ENCODE measurements around the gene RNF220. TPM values are rescaled to one million over a fixed set of nuclear protein-coding genes. Genes with fewer than 3 reads are reported as not detected.

The RNF220 gene
- 90.8 and 123 TPM in 2 replicates for total RNA-seq (2014; rRNA removed; shearing (Covaris generic))
- polyA plus RNA-seq (2016; fragmentation: Nextera tagmentation; extraction: Ambion mirVana), result 47.2 and 47.4 TPM in 2 replicates

GRCh38 chr1:44405031-44405797, at the start of gene RNF220:
Gene RNF220, plus strand, starts transcription at chr1:44405255.
- peak within 1 kb of the TSS; percentile 54 for H3K4me2 ChIP-seq (ENCODE audit: unreplicated experiment)
- H4K20me1 ChIP-seq (ENCODE audit: insufficient read depth), result no peaks in the 10 kb centered on the region
- no peaks in the 10 kb centered on the region for H3K79me2 ChIP-seq (ENCODE audit: insufficient read depth)
- in situ Hi-C loops (cut with MboI), result no loop called here
- peaks cover 98% of the 10 kb centered on the region for H3K27me3 ChIP-seq (replicated peaks; ENCODE audit: insufficient read depth)
- H3K9me2 ChIP-seq (ENCODE audit: insufficient read depth), result no peaks in the 10 kb centered on the region
- TF ChIP-seq EZH2phosphoT487 (IDR thresholded peaks at IDR 0.05; ENCODE audit: insufficient read depth, low read depth) (peak; percentile 43; the same call in 1 of the 2 replicates), EZH2 (IDR thresholded peaks at IDR 0.05; ENCODE audit: insufficient read depth, poor library complexity, severe bottlenecking) (no peak)
- H2AFZ ChIP-seq, result peak within 1 kb of the TSS; percentile 67
- peak; percentile 65 for DNase-seq
- H3K9me3 ChIP-seq (ENCODE audit: low read depth), result no peaks in the 10 kb centered on the region
- H3K4me3 ChIP-seq, result peak within 1 kb of the TSS; percentile 65
- H3K27ac ChIP-seq, result no peak within 1 kb of the TSS
- no peaks in the 10 kb centered on the region for H3K36me3 ChIP-seq (ENCODE audit: low read depth)
- no peaks in the 10 kb centered on the region for H3F3A ChIP-seq (ENCODE audit: insufficient read depth)
- no peak within 1 kb of the TSS for H3K9ac ChIP-seq
- H3K4me1 ChIP-seq (ENCODE audit: insufficient read depth), result 0 out of 2 replicates have a peak, but pooled peaks cover 10% of the 10 kb centered on the region
- WGBS, 2 experiments (ENCODE audit: low coverage in 1 of 2, low lambda C conversion rate in 2 of 2, missing lambda C conversion rate in 2 of 2), result 17 to 21% methylated on average over 39 to 55 of the region's 55 CpGs

DNA sequence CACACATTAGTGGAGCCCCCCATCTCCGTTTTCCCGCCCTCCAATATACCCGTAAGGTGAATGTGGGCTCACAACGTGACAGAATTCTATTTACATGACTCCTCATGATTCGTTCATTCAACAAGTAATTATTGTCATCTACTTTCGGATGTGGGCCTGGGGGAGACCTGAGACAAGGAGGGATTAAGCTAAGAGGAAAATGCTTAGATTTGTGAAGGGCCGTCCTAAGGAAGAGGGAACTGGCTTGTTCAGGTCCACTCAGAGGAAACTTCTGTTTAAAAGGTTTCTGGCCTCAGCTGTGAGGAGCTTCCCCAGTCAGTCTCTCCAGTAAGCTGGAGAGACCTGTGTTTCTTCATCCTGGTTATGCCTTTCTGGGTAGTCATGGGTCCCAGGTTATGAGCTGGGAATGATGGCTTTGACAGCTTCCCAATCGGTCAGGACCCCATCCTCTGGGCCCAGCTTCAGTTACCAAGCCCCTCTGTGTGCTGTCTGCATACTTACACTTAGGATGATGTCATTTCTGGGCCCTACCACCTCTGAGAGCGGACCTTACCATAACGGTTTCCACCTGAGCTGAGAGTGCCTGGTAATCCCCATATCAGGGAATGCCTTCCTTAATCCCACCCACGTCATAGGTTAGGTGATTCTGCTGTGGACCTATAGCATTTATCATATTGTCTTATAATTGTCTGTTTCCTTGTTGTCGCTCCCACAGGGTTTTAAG, 49.3 kb upstream of the RNF220 start:
- no peaks in the 10 kb centered on the region for H3K36me3 ChIP-seq (ENCODE audit: low read depth)
- H3K9ac ChIP-seq, result no peak overlapping the region
- peaks cover 42% of the 10 kb centered on the region for H3K79me2 ChIP-seq (ENCODE audit: insufficient read depth)
- peaks cover 12% of the 10 kb centered on the region; the same call in 1 of the 2 replicates for H3K4me1 ChIP-seq (ENCODE audit: insufficient read depth)
- H3K27me3 ChIP-seq (replicated peaks; ENCODE audit: insufficient read depth), result no peaks in the 10 kb centered on the region
- H3K9me2 ChIP-seq (ENCODE audit: insufficient read depth), result no peaks in the 10 kb centered on the region
- no peak overlapping the region for H3K27ac ChIP-seq
- H3F3A ChIP-seq (ENCODE audit: insufficient read depth), result no peaks in the 10 kb centered on the region
- H3K4me2 ChIP-seq (ENCODE audit: unreplicated experiment), result peak overlapping the region; percentile 33
- TF ChIP-seq EZH2phosphoT487 (IDR thresholded peaks at IDR 0.05; ENCODE audit: insufficient read depth, low read depth), result no peak
- no peak for TF ChIP-seq EZH2 (IDR thresholded peaks at IDR 0.05; ENCODE audit: insufficient read depth, poor library complexity, severe bottlenecking)
- no peaks in the 10 kb centered on the region for H4K20me1 ChIP-seq (ENCODE audit: insufficient read depth)
- WGBS, 2 experiments (ENCODE audit: low coverage in 1 of 2, low lambda C conversion rate in 2 of 2, missing lambda C conversion rate in 2 of 2), result 67 to 74% methylated on average over 12 of the region's 12 CpGs
- peak overlapping the region; percentile 87 for H3K4me3 ChIP-seq
- DNase-seq, result no peak
- in situ Hi-C loops (cut with MboI), result no loop called here
- no peaks in the 10 kb centered on the region for H3K9me3 ChIP-seq (ENCODE audit: low read depth)
- H2AFZ ChIP-seq, result peak overlapping the region; percentile 95

- Histone ChIP-seq H3K9me2 (ENCODE audit: insufficient read depth) (no peaks in the 10 kb centered on the region), H3K9ac (no peak overlapping the region), H3F3A (ENCODE audit: insufficient read depth) (no peaks in the 10 kb centered on the region), H3K9me3 (ENCODE audit: low read depth) (no peaks in the 10 kb centered on the region), H3K36me3 (ENCODE audit: low read depth) (no peaks in the 10 kb centered on the region), H4K20me1 (ENCODE audit: insufficient read depth) (no peaks in the 10 kb centered on the region), H2AFZ (no peak overlapping the region), H3K4me1 (ENCODE audit: insufficient read depth) (peaks cover 12% of the 10 kb centered on the region; the same call in 1 of the 2 replicates), H3K4me3 (no peak overlapping the region), H3K27me3 (replicated peaks; ENCODE audit: insufficient read depth) (no peaks in the 10 kb centered on the region), H3K4me2 (ENCODE audit: unreplicated experiment) (no peak overlapping the region), H3K27ac (no peak overlapping the region), H3K79me2 (ENCODE audit: insufficient read depth) (peaks cover 22% of the 10 kb centered on the region)
- TF ChIP-seq EZH2phosphoT487 (IDR thresholded peaks at IDR 0.05; ENCODE audit: insufficient read depth, low read depth) (no peak), EZH2 (IDR thresholded peaks at IDR 0.05; ENCODE audit: insufficient read depth, poor library complexity, severe bottlenecking) (no peak)
- whole genome bisulfite sequencing, 2 experiments (ENCODE audit: low coverage in 1 of 2, low lambda C conversion rate in 2 of 2, missing lambda C conversion rate in 2 of 2), result 22 to 31% methylated on average over 4 of the region's 4 CpGs
- DNase-seq, result no peak
- in situ Hi-C loops (cut with MboI), result no loop called here
These were observed 47.3 kb upstream of the RNF220 start for GRCh38 chr1:44357710-44358109.

GRCh38 chr1:44359234-44359935, 45.7 kb upstream of the RNF220 start:
- no peaks in the 10 kb centered on the region for H3K36me3 ChIP-seq (ENCODE audit: low read depth)
- no peak overlapping the region for H3K4me2 ChIP-seq (ENCODE audit: unreplicated experiment)
- no peaks in the 10 kb centered on the region for H3K9me3 ChIP-seq (ENCODE audit: low read depth)
- no peaks in the 10 kb centered on the region; the same call in 1 of the 2 replicates for H3K27me3 ChIP-seq (replicated peaks; ENCODE audit: insufficient read depth)
- H3K9me2 ChIP-seq (ENCODE audit: insufficient read depth), result no peaks in the 10 kb centered on the region
- H3K4me3 ChIP-seq, result no peak overlapping the region
- 0 out of 2 replicates have a peak, but pooled peaks cover under 1% of the 10 kb centered on the region for H3K4me1 ChIP-seq (ENCODE audit: insufficient read depth)
- TF ChIP-seq EZH2phosphoT487 (IDR thresholded peaks at IDR 0.05; ENCODE audit: insufficient read depth, low read depth) (no peak), EZH2 (IDR thresholded peaks at IDR 0.05; ENCODE audit: insufficient read depth, poor library complexity, severe bottlenecking) (no peak)
- 28 to 29% methylated on average over 6 of the region's 6 CpGs for WGBS, 2 experiments (ENCODE audit: low coverage in 1 of 2, low lambda C conversion rate in 2 of 2, missing lambda C conversion rate in 2 of 2)
- H2AFZ ChIP-seq, result peak overlapping the region; percentile 60; the same call in 1 of the 2 replicates
- in situ Hi-C loops (cut with MboI), result no loop called here
- H4K20me1 ChIP-seq (ENCODE audit: insufficient read depth), result no peaks in the 10 kb centered on the region
- peak; percentile 19 for DNase-seq
- H3K9ac ChIP-seq, result no peak overlapping the region
- no peak overlapping the region for H3K27ac ChIP-seq
- no peaks in the 10 kb centered on the region for H3F3A ChIP-seq (ENCODE audit: insufficient read depth)
- H3K79me2 ChIP-seq (ENCODE audit: insufficient read depth), result peaks cover 5% of the 10 kb centered on the region
